GM21528 (cell line): ENCODE results near the gene SYNDIG1L.

ENCODE experiments used
- ATAC-seq: cut with Tn5 transposase; IDR thresholded peaks from one replicate; pipeline ENCODE4 v1.9.1; 2021; ENCODE audit warnings: mild to moderate bottlenecking, moderate library complexity; ENCODE audit not compliant: unreplicated experiment, low FRiP score

Gene SYNDIG1L

GRCh38 chr14:74368026-74368425, 58.0 kb downstream of the SYNDIG1L start:
- no peak for ATAC-seq

- ATAC-seq = no peak
These were observed 61.6 kb downstream of the SYNDIG1L start for GRCh38 chr14:74364271-74364880.

- no peak for ATAC-seq
These were observed 63.6 kb downstream of the SYNDIG1L start for GRCh38 chr14:74362361-74362915.

GRCh38 chr14:74360163-74360562, 65.8 kb downstream of the SYNDIG1L start:
- ATAC-seq = no peak

- no peak for ATAC-seq
These were observed 67.7 kb downstream of the SYNDIG1L start for GRCh38 chr14:74358176-74358829.

- ATAC-seq = no peak
These were observed 68.4 kb downstream of the SYNDIG1L start for GRCh38 chr14:74357585-74357984.

GRCh38 chr14:74356892-74357575, 69.0 kb downstream of the SYNDIG1L start:
- no peak for ATAC-seq
